Common myeloid progenitor, CD34-positive (primary cell): ENCODE data around the gene HDAC5.
"Not testable (repeated sequence)": the region's sequence is repeated elsewhere in the genome, so short reads cannot be mapped to it uniquely, and the experiment has no call there.

ENCODE experiments used
- CTCF ChIA-PET: fragments of 350-600 bp; sonication (Branson Sonifier 250); formaldehyde crosslinking; loops from one replicate; lab custom pipeline; 2021; ENCODE audit warnings: antibody characterized with exemption; lab: Charles Lee
- POLR2A ChIA-PET: fragments of 350-600 bp; sonication (Branson Sonifier 250); formaldehyde crosslinking; loops from one replicate; lab custom pipeline; 2021; ENCODE audit warnings: antibody characterized with exemption; lab: Charles Lee
- DNase-seq, 3 donors: peaks; one replicate each; pipeline versions ENCODE4 v3.0.0 to v3.0.0-alpha.2; 2013
- H3K27ac ChIP-seq, 2 experiments: 1 replicate in 1 of 2; 2 replicates in 1 of 2; pipeline ENCODE4 v1.7.0; 2013; ENCODE audit warnings: inconsistent platforms in 2 of 2, low read length in 2 of 2, mild to moderate bottlenecking in 2 of 2, low read depth in 1 of 2, moderate library complexity in 1 of 2; ENCODE audit not compliant: severe bottlenecking in 2 of 2, insufficient read depth in 1 of 2, poor library complexity in 1 of 2
- H3K27me3 ChIP-seq, 5 experiments: replicated peaks in 2 of 5; 1 replicate in 3 of 5; 2 replicates in 2 of 5; pipeline versions ENCODE4 v1.6.1 to v1.7.0; 2013; ENCODE audit warnings: low read length in 4 of 5, mild to moderate bottlenecking in 2 of 5, moderate library complexity in 2 of 5, inconsistent platforms in 1 of 5; ENCODE audit not compliant: insufficient read depth in 5 of 5, control insufficient read depth in 4 of 5
- H3K36me3 ChIP-seq, 4 experiments: 1 replicate in 2 of 4; 2 replicates in 2 of 4; pipeline versions ENCODE4 v1.6.1 to v1.7.0; 2013; ENCODE audit warnings: low read length in 3 of 4, control low read depth in 1 of 4, mild to moderate bottlenecking in 1 of 4; ENCODE audit not compliant: control insufficient read depth in 4 of 4, insufficient read depth in 4 of 4
- H3K4me1 ChIP-seq, 4 experiments: 1 replicate in 3 of 4; 2 replicates in 1 of 4; pipeline versions ENCODE4 v1.6.1 to v1.7.1; 2013; ENCODE audit warnings: low read length in 3 of 4, mild to moderate bottlenecking in 3 of 4, control low read depth in 1 of 4, inconsistent platforms in 1 of 4, moderate library complexity in 1 of 4; ENCODE audit not compliant: control insufficient read depth in 4 of 4, insufficient read depth in 4 of 4; ENCODE audit errors: control extremely low read depth in 1 of 4
- H3K4me3 ChIP-seq, 7 experiments: 1 replicate in 4 of 7; 2 replicates in 3 of 7; pipeline versions ENCODE4 v1.5.1 to v1.7.0; 2013; ENCODE audit warnings: mild to moderate bottlenecking in 7 of 7, low read length in 6 of 7, moderate library complexity in 6 of 7, inconsistent platforms in 2 of 7, low read depth in 2 of 7, control low read depth in 1 of 7; ENCODE audit not compliant: insufficient read depth in 4 of 7, control insufficient read depth in 1 of 7; ENCODE audit errors: extremely low read depth in 1 of 7
- H3K9me3 ChIP-seq, 5 experiments: 1 replicate in 4 of 5; 2 replicates in 1 of 5; pipeline versions ENCODE4 v1.6.1 to v1.7.1; 2013; ENCODE audit warnings: low read length in 4 of 5, mild to moderate bottlenecking in 2 of 5, inconsistent platforms in 1 of 5, low read depth in 1 of 5, moderate library complexity in 1 of 5; ENCODE audit not compliant: control insufficient read depth in 4 of 5, insufficient read depth in 2 of 5; ENCODE audit errors: control extremely low read depth in 1 of 5
- WGBS: methylation state at CpG from one replicate; pipeline ENCODE4 v1.1.5; 2013; ENCODE audit not compliant: insufficient coverage; 5-methylcytosine and 5-hydroxymethylcytosine counted together

The HDAC5 gene

DNA sequence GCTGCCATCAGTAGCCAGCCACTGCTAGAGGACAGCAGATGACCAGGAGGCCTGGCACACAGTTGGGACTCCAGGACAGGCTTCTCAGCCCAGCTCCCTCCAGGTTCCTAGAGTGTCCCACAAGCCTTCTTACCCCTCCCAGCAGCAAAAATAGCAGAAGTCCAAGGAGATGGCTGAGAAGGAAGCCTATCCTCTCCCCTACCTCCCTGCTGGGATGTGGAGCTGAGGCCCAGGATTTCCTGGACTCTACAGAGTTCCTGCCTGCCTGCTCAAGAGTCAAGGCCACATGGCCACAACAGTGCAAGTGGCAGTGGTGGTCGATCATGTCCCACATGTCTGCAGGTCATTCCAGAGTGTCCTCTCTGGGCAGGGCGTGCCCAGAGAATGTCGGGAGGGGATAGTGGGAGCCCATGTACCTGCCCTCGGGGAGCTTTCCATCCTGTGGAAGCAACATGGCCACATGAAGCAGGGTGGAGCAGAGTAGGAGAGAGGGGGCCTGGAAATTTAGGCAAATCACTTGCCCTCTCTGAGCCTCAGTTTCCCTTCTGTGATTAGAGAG, 10.6 kb upstream of the HDAC5 start:
- peaks cover 0 to 9% (median 5%) of the 10 kb centered on the region in 4 experiments for H3K4me1 ChIP-seq
- DNase-seq, result no peak
- H3K27ac ChIP-seq, result no peak overlapping the region
- H3K9me3 ChIP-seq, result no peaks in the 10 kb centered on the region
- CTCF ChIA-PET, result interaction anchor here (0.7 to 1.1 kb wide), 2 partner anchors 18 to 34 kb away, joined by 3 read pairs; no protein-coding TSS in a partner anchor
- H3K27me3 ChIP-seq, result peaks cover 0 to 3% (median 0%) of the 10 kb centered on the region in 5 experiments
- POLR2A ChIA-PET, result interaction anchor here (0.9 kb wide), 1 partner anchor 23 kb away, joined by 3 read pairs; no protein-coding TSS in a partner anchor
- no peak overlapping the region for H3K4me3 ChIP-seq
- H3K36me3 ChIP-seq, result no peaks in the 10 kb centered on the region
- WGBS, result 75% methylated on average over 4 of the region's 4 CpGs

DNA sequence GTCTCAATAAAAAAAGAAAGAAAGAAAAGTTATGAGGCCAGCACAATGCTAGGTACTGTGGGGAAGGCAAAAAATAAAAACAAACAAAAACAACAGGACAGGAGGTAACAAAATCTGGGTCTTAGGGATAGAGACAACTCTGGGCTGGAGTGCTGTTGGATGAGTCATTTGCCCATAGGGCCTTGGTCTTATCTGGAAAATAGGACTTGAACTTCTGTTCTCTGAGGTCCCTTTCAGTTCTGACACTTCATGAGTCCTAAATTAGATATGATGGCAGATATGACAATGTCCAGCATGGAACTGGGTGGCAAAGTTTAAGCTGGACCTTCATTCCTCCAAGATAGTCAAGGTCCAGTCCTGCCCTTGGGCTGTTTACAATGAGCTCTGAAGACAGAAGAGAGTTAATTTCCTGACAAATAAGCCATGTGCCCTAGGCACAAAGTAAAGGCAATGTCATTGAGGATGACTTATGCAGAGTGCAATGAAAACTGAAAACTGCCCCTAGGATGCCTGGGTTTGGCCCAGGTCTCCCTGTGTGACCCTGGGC, 8.9 kb upstream of the HDAC5 start:
- DNase-seq, result no peak
- ChIA-PET CTCF (interaction anchor here (0.9 to 1.5 kb wide), 2 partner anchors 9 to 20 kb away, joined by 3 to 6 read pairs; partner anchors contain the start of gene HDAC5), POLR2A (no interaction called here)
- no peaks in the 10 kb centered on the region for H3K4me1 ChIP-seq
- no peaks in the 10 kb centered on the region for H3K36me3 ChIP-seq
- no peak overlapping the region for H3K27ac ChIP-seq
- H3K27me3 ChIP-seq, result no peaks in the 10 kb centered on the region
- H3K4me3 ChIP-seq, result no peak overlapping the region
- no peaks in the 10 kb centered on the region for H3K9me3 ChIP-seq

DNA sequence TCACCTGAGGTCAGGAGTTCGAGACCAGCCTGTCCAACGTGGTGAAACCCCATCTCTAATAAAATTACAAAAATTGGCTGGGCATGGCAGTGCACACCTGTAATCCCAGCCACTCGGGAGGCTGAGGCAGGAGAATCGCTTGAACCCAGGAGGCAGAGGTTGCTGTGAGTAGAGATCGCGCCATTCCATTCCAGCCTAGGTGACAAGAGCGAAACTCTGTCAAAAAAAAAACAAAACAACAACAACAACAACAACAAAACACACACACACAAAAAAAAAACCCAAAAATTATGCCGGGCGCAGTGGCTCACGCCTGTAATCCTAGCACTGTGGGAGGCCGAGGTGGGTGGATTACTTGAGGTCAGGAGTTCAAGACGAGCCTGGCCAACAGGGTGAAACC, 7.9 kb upstream of the HDAC5 start:
- H3K36me3 ChIP-seq, H3K9me3 ChIP-seq, H3K27ac ChIP-seq, H3K27me3 ChIP-seq, H3K4me3 ChIP-seq, POLR2A ChIA-PET, DNase-seq, H3K4me1 ChIP-seq: not testable (repeated sequence)
- CTCF ChIA-PET, result interaction anchor here (1.5 kb wide), 1 partner anchor 8 kb away, joined by 6 read pairs; the partner anchor contains the start of gene HDAC5
- 90% methylated on average over 2 of the region's 12 CpGs for WGBS

DNA sequence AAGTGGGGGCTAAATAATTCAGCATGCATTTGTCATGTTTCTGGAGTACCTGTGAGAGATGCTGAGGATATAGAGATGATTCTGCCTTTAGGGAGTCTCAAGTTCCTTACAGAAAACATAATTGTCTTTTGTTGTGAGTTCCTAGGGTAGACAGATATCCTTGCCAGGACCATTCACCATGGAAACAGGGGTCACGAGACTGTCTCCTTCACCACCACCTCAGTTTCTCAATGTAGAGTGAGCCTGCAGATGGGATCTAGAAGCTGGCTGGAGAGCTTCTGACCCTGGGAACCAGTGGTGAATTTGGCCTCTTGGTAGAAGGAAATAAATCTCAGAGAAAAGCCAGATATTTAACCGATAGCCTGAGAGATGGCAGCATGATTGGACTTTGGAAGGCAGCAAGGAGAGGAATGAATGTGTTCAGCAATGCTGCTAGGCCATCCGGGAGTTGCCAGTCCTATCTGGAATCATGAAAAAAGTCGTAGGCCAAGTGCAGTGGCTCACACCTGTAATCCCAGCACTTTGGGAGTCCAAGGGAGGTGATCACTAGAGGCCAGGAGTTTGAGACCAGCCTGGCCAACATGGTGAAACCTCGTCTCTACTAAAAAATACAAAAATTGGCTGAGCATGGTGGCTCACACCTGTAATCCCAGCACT, 7.4 kb upstream of the HDAC5 start:
- Histone ChIP-seq H3K4me3 (no peak overlapping the region), H3K27ac (no peak overlapping the region), H3K36me3 (no peaks in the 10 kb centered on the region), H3K9me3 (no peaks in the 10 kb centered on the region), H3K4me1 (no peaks in the 10 kb centered on the region), H3K27me3 (no peaks in the 10 kb centered on the region)
- 94% methylated on average over 5 of the region's 5 CpGs for WGBS
- CTCF ChIA-PET, result no interaction called here
- no peak for DNase-seq
- POLR2A ChIA-PET, result no interaction called here

DNA sequence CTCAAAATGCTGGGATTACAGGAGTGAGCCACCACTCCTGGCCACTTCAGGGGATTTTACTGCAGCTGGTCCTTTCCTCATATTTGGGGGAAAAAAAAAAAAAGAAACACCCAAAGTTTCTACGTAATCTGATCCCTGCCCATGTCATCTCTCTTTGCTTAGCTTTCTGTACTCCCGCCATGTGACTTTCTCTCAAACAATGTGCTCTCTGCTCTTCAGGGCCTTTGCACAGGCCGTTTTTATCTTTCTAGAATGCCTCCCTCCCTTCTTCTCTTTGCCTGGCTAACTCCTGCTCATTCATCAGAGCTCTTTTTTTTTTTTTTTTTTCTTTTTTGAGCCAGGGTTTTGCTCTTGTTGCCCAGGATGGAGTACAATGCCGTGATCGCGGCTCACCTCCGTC, 4.9 kb upstream of the HDAC5 start:
- ChIA-PET CTCF (interaction anchor here (1.0 to 2.1 kb wide), 2 partner anchors 9 to 11 kb away, joined by 4 to 8 read pairs; no protein-coding TSS in a partner anchor), POLR2A (no interaction called here)
- DNase-seq, result no peak
- WGBS, result 100% methylated on average over 2 of the region's 7 CpGs
- Histone ChIP-seq H3K27me3 (no peaks in the 10 kb centered on the region), H3K27ac (no peak overlapping the region), H3K36me3 (no peaks in the 10 kb centered on the region), H3K4me1 (peaks cover 0 to 9% (median 5%) of the 10 kb centered on the region in 4 experiments), H3K9me3 (no peaks in the 10 kb centered on the region), H3K4me3 (no peak overlapping the region)

DNA sequence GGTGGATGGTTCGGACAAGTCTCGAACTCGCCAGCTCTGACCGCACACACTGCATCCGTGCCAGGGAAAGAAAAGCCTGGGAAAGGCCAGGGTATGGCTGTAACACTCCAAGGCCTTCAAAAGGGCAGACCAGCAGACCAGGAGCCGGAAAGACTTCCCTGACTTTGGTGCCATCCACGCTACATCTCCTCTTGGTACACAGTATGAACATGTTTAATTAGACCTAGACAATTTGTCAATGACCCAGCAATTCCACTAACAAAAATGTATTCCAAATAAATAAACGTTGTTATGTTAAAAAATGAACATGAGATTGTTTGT, 637 bp upstream of the HDAC5 start:
- DNase-seq, result no peak
- ChIA-PET POLR2A (interaction anchor here (0.7 to 1.6 kb wide), 5 partner anchors 9 to 256 kb away, joined by 3 to 4 read pairs (median 4); partner anchors contain the start of gene LSM12), CTCF (interaction anchor here (0.7 to 2.1 kb wide), 7 partner anchors 8 to 103 kb away, joined by 3 to 8 read pairs (median 6); no protein-coding TSS in a partner anchor)
- WGBS, result 0% methylated on average over 5 of the region's 8 CpGs
- Histone ChIP-seq H3K9me3 (no peaks in the 10 kb centered on the region), H3K4me3 (peak overlapping the region; percentile 81 to 95 (median 88)), H3K36me3 (peaks cover 0 to 2% (median 0%) of the 10 kb centered on the region in 4 experiments), H3K27me3 (no peaks in the 10 kb centered on the region), H3K4me1 (peaks cover 7 to 28% (median 21%) of the 10 kb centered on the region in 4 experiments), H3K27ac (peak overlapping the region in 1 of 2 experiments; percentile 85)
